HTERT RPE-1 (cell line): ENCODE results near the gene C1QB.

ENCODE experiments used
- in situ Hi-C: fragments of 300-500 bp; cut with MboI; formaldehyde crosslinking; loops from 4 replicates; pipeline ENCODE4 v1.14.3; 2020; ENCODE audit warnings: low sequenced_read_pairs

Gene C1QB

GRCh38 chr1:22633697-22634463, 19.2 kb upstream of the C1QB start:
- in situ Hi-C loops, result no loop called here

GRCh38 chr1:22635436-22635835, 17.6 kb upstream of the C1QB start:
- in situ Hi-C loops, result no loop called here

GRCh38 chr1:22636353-22636752, 16.7 kb upstream of the C1QB start, which contains the start of gene C1QA:
TSS of gene C1QA (plus strand) at chr1:22636628. CDS start at chr1:22637617, 989 bp downstream.
- in situ Hi-C loops, result no loop called here

- in situ Hi-C loops, result no loop called here
These were observed 16.1 kb upstream of the C1QB start for GRCh38 chr1:22636927-22637326.

GRCh38 chr1:22637907-22638445, 15.1 kb upstream of the C1QB start:
- in situ Hi-C loops, result no loop called here

GRCh38 chr1:22638476-22639234, 14.4 kb upstream of the C1QB start:
- in situ Hi-C loops, result no loop called here

GRCh38 chr1:22639286-22639685, 13.8 kb upstream of the C1QB start:
- in situ Hi-C loops, result no loop called here

- in situ Hi-C loops, result no loop called here
These were observed 11.8 kb upstream of the C1QB start for GRCh38 chr1:22641247-22641646.

- in situ Hi-C loops, result no loop called here
These were observed 11.0 kb upstream of the C1QB start for GRCh38 chr1:22641906-22642636.

GRCh38 chr1:22643381-22643780, 9.7 kb upstream of the C1QB start, which contains the start of gene C1QC:
TSS of gene C1QC (plus strand) at chr1:22643633. CDS start at chr1:22644024, 391 bp downstream.
- in situ Hi-C loops, result no loop called here

- in situ Hi-C loops, result no loop called here
These were observed 9.1 kb upstream of the C1QB start for GRCh38 chr1:22643928-22644327.

GRCh38 chr1:22645931-22646330, 7.1 kb upstream of the C1QB start:
- in situ Hi-C loops, result no loop called here

GRCh38 chr1:22646384-22646783, 6.7 kb upstream of the C1QB start:
- in situ Hi-C loops, result no loop called here

- in situ Hi-C loops, result no loop called here
These were observed 2.8 kb upstream of the C1QB start for GRCh38 chr1:22650089-22650693.

GRCh38 chr1:22651941-22652856, 837 bp upstream of the C1QB start:
- in situ Hi-C loops, result no loop called here

GRCh38 chr1:22654692-22655091, 1.7 kb downstream of the C1QB start:
- in situ Hi-C loops, result no loop called here

- in situ Hi-C loops, result no loop called here
These were observed 5.5 kb downstream of the C1QB start for GRCh38 chr1:22658385-22659163.

GRCh38 chr1:22660716-22661241, 7.7 kb downstream of the C1QB start:
- in situ Hi-C loops, result no loop called here

- in situ Hi-C loops, result no loop called here
These were observed 8.8 kb downstream of the C1QB start for GRCh38 chr1:22661880-22662279.
